Stimulated activated CD4-positive, alpha-beta T cell treated with anti-CD3 and anti-CD28 coated beads, Interleukin-15, amount 100 ng/mL, for 24 hours (primary cell): ENCODE data around the gene RAVER1.
"Not testable (repeated sequence)": the region's sequence is repeated elsewhere in the genome, so short reads cannot be mapped to it uniquely, and the experiment has no call there.

Experiments
- DNase-seq: peaks from one replicate; pipeline ENCODE4 v3.0.0-alpha.2; 2020

Gene RAVER1

GRCh38 chr19:10332965-10333757, at the start of gene RAVER1:
TSS of gene RAVER1 (minus strand) at chr19:10333529. CDS start at chr19:10333507, 22 bp downstream.
- DNase-seq: peak; percentile 99

GRCh38 chr19:10383223-10383499, 49.8 kb upstream of the RAVER1 start:
- DNase-seq: not testable (repeated sequence)

- DNase-seq: peak; percentile 96
These were observed 47.2 kb upstream of the RAVER1 start, which contains the start of gene TYK2 for GRCh38 chr19:10380313-10381102. TSS of gene TYK2 (minus strand) at chr19:10380572. CDS start at chr19:10378406, 2,166 bp downstream.

GRCh38 chr19:10379880-10380312, 46.6 kb upstream of the RAVER1 start:
- no peak for DNase-seq

GRCh38 chr19:10378124-10378523, 44.8 kb upstream of the RAVER1 start:
- no peak for DNase-seq

GRCh38 chr19:10377140-10377640, 43.9 kb upstream of the RAVER1 start:
- not testable (repeated sequence) for DNase-seq

- DNase-seq: no peak
These were observed 41.6 kb upstream of the RAVER1 start for GRCh38 chr19:10374931-10375330.

GRCh38 chr19:10372690-10373089, 39.4 kb upstream of the RAVER1 start:
- no peak for DNase-seq

- no peak for DNase-seq
These were observed 34.9 kb upstream of the RAVER1 start for GRCh38 chr19:10368101-10368803.

- DNase-seq: not testable (repeated sequence)
These were observed 33.7 kb upstream of the RAVER1 start for GRCh38 chr19:10366950-10367512.

- no peak for DNase-seq
These were observed 32.2 kb upstream of the RAVER1 start for GRCh38 chr19:10365518-10365917.

GRCh38 chr19:10364644-10365043, 31.3 kb upstream of the RAVER1 start:
- no peak for DNase-seq

GRCh38 chr19:10363789-10364281, 30.5 kb upstream of the RAVER1 start:
- DNase-seq: no peak

GRCh38 chr19:10362259-10362658, 28.9 kb upstream of the RAVER1 start:
- no peak for DNase-seq

- no peak for DNase-seq
These were observed 28.3 kb upstream of the RAVER1 start for GRCh38 chr19:10361569-10362011.

GRCh38 chr19:10356431-10356830, 23.1 kb upstream of the RAVER1 start:
- DNase-seq: no peak

GRCh38 chr19:10353793-10354391, 20.6 kb upstream of the RAVER1 start:
- peak; percentile 73 for DNase-seq

GRCh38 chr19:10352764-10353671, 19.7 kb upstream of the RAVER1 start:
- DNase-seq: no peak

GRCh38 chr19:10346509-10346908, 13.2 kb upstream of the RAVER1 start:
- no peak for DNase-seq

- DNase-seq: no peak
These were observed 11.5 kb upstream of the RAVER1 start for GRCh38 chr19:10344780-10345179.

GRCh38 chr19:10343495-10343894, 10.2 kb upstream of the RAVER1 start:
- DNase-seq: no peak
